RWPE1 (cell line): ENCODE results near the gene PCMTD2.

Source experiments
- CTCF ChIA-PET: fragments of 350-600 bp; sonication (Branson Sonifier 250); formaldehyde crosslinking; extraction: SDS; loops from one replicate; lab custom pipeline; 2021; lab: Yijun Ruan, JAX
- POLR2A ChIA-PET: fragments of 400-600 bp; formaldehyde crosslinking; extraction: SDS; loops from one replicate; lab custom pipeline; 2020; ENCODE audit warnings: antibody characterized with exemption; ENCODE audit not compliant: low non-redundant PET; lab: Yijun Ruan, JAX
- DNase-seq: peaks from one replicate; pipeline ENCODE4 v3.0.0; 2012; ENCODE audit warnings: low spot score
- H3K27ac ChIP-seq: fragments of 450-650 bp; 2 replicates; pipeline ENCODE4 v1.5.1; 2017
- TF ChIP-seq, protein P1 (sequence below): fragments of 450-650 bp; conservative IDR thresholded peaks from 2 replicates; pipeline ENCODE4 v1.5.1; 2017; ENCODE audit warnings: low read depth, mild to moderate bottlenecking

Gene PCMTD2

GRCh38 chr20:64226686-64227580 lies 28.6 kb upstream of the PCMTD2 start:
- no peak overlapping the region for H3K27ac ChIP-seq
- no peak for DNase-seq
- ChIA-PET CTCF (no interaction called here), POLR2A (no interaction called here)
- TF ChIP-seq, protein P1, sequence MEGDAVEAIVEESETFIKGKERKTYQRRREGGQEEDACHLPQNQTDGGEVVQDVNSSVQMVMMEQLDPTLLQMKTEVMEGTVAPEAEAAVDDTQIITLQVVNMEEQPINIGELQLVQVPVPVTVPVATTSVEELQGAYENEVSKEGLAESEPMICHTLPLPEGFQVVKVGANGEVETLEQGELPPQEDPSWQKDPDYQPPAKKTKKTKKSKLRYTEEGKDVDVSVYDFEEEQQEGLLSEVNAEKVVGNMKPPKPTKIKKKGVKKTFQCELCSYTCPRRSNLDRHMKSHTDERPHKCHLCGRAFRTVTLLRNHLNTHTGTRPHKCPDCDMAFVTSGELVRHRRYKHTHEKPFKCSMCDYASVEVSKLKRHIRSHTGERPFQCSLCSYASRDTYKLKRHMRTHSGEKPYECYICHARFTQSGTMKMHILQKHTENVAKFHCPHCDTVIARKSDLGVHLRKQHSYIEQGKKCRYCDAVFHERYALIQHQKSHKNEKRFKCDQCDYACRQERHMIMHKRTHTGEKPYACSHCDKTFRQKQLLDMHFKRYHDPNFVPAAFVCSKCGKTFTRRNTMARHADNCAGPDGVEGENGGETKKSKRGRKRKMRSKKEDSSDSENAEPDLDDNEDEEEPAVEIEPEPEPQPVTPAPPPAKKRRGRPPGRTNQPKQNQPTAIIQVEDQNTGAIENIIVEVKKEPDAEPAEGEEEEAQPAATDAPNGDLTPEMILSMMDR = no peak

DNA sequence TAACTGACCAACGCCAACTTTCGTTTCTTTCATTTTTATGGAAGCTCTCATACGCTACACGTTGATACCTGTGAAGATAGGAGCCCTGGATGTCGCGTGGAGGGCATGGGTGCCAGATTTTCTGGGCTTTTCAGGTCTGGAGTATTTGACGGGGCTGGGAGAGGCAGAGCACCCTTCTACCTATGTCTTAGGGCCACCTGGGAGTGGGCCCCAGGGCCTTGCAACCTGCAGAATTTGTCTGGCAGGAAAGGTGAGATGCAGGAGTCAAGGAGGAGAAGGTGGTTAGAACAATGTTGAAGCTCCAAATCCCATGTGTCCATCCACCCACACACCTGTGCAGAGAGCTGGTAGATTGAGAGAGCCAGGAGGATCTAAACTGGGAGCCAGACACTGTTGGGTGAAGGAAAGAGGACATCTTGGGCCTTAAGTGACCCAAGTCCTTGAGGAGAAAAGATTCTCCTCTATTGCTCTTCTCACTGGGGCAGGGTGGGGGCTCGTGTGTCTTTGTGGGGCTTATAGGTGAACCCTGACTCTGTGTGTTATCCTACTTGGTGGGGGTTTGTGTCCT lies 27.4 kb upstream of the PCMTD2 start:
- no peak overlapping the region for H3K27ac ChIP-seq
- TF ChIP-seq, protein P1 = no peak
- ChIA-PET CTCF (interaction anchor here (0.6 to 1.2 kb wide), 2 partner anchors 20 to 158 kb away, joined by 4 to 7 read pairs; no protein-coding TSS in a partner anchor), POLR2A (no interaction called here)
- no peak for DNase-seq

- ChIA-PET CTCF (interaction anchor here (0.6 to 1.2 kb wide), 2 partner anchors 19 to 159 kb away, joined by 4 to 7 read pairs; no protein-coding TSS in a partner anchor), POLR2A (no interaction called here)
- TF ChIP-seq, protein P1 = no peak
Measured at GRCh38 chr20:64228751-64229506, 26.6 kb upstream of the PCMTD2 start.

DNA sequence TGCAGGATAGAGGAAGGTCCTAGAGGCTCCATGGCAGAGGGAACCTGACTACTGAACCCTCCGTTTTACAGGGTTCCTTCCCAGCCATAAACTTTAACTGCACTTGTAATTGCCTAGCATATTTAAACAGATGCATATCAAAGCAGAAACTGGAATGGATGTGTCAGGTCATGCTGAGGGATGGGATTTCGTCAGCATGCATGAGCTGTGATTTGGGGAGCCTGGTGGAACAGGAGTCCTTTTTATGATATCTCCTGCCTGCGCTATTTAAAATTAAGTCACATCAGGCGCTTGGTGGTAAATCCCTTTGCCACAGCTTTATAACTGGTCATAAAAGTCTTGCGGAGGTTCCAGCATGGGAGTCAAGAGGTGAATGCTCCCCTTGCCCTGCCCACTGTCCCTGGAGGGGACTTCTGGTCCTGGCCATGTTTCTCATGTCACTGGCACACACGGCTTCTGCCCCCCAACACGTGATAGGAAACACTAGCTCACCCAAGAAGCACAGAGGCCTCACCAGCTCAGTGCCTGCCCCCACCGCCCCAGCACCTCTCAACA lies 26.0 kb upstream of the PCMTD2 start:
- no peak for DNase-seq
- TF ChIP-seq, protein P1 = no peak
- H3K27ac ChIP-seq = peak overlapping the region; percentile 31; the same call in 1 of the 2 replicates
- ChIA-PET CTCF (no interaction called here), POLR2A (no interaction called here)

More at GRCh38 chr20:64228751-64229506, 26.6 kb upstream of the PCMTD2 start:
- DNase-seq = no peak
- H3K27ac ChIP-seq = no peak overlapping the region

- TF ChIP-seq, protein P1 = no peak
- CTCF ChIA-PET = interaction anchor here (0.6 kb wide), 1 partner anchor 8 kb away, joined by 6 read pairs; no protein-coding TSS in a partner anchor
- POLR2A ChIA-PET = no interaction called here
- no peak overlapping the region for H3K27ac ChIP-seq
- no peak for DNase-seq
Measured at GRCh38 chr20:64230461-64231145, 24.9 kb upstream of the PCMTD2 start.
